LNCaP clone FGC (cell line): ENCODE data around the gene TPMT.

ENCODE experiments used
- DNase-seq: peaks from one replicate; pipeline ENCODE4 v3.0.0-alpha.2; 2011; ENCODE audit warnings: low read depth
- H3K4me3 ChIP-seq: 2 replicates; pipeline ENCODE4 v1.5.1; 2011; ENCODE audit warnings: mild to moderate bottlenecking, low read depth, low read length, control low read depth
- TF ChIP-seq, protein P1 (sequence below): IDR thresholded peaks from 2 replicates; pipeline ENCODE4 v1.5.1; 2012; ENCODE audit warnings: mild to moderate bottlenecking; ENCODE audit not compliant: control insufficient read depth, insufficient read depth; ENCODE audit errors: extremely low read depth

TPMT gene

DNA sequence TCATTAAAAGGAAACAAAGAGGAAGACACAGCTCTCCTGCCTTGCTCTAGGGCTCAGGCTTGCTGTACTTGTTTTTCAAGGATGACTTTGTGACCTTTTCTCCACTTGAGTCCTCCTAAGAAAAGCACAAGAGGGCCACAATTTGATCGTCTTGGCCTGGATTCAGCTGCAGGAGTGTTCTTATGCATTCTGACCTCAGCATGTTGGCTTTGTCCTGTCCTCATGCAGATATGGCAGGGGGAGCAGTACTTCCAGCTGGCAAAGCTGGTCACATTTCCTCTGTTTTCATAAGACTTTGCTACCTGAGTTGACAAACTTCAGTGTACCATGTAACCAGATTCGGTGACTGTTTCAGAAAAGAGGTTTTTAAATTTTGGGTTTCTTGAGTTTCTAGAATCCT lies 31.2 kb upstream of the TPMT start:
- no peak overlapping the region for H3K4me3 ChIP-seq
- TF ChIP-seq, protein P1, sequence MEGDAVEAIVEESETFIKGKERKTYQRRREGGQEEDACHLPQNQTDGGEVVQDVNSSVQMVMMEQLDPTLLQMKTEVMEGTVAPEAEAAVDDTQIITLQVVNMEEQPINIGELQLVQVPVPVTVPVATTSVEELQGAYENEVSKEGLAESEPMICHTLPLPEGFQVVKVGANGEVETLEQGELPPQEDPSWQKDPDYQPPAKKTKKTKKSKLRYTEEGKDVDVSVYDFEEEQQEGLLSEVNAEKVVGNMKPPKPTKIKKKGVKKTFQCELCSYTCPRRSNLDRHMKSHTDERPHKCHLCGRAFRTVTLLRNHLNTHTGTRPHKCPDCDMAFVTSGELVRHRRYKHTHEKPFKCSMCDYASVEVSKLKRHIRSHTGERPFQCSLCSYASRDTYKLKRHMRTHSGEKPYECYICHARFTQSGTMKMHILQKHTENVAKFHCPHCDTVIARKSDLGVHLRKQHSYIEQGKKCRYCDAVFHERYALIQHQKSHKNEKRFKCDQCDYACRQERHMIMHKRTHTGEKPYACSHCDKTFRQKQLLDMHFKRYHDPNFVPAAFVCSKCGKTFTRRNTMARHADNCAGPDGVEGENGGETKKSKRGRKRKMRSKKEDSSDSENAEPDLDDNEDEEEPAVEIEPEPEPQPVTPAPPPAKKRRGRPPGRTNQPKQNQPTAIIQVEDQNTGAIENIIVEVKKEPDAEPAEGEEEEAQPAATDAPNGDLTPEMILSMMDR: no peak
- DNase-seq: peak; percentile 51

- TF ChIP-seq, protein P1: no peak
- no peak for DNase-seq
- H3K4me3 ChIP-seq: no peak overlapping the region
Measured at GRCh38 chr6:18185624-18186023, 30.7 kb upstream of the TPMT start.

DNA sequence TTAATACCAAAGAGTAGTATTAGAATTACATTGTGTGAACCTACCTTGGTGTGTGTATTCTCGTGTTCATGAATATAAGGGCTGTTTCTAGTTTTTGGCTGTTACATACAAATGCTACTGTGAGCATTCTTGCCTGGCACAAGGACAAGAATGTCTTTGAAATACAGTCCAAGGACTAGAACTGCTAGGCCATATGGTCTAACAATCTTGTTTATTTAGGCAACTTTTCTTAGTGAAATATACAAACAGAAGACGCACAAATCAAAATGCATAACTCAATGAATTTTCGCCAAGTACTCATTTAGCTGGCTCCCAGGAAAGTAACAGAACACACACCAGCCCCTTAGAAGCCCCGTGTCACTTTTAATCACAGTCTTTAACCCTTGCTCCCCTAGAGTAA lies 28.9 kb upstream of the TPMT start:
- TF ChIP-seq, protein P1: no peak

DNA sequence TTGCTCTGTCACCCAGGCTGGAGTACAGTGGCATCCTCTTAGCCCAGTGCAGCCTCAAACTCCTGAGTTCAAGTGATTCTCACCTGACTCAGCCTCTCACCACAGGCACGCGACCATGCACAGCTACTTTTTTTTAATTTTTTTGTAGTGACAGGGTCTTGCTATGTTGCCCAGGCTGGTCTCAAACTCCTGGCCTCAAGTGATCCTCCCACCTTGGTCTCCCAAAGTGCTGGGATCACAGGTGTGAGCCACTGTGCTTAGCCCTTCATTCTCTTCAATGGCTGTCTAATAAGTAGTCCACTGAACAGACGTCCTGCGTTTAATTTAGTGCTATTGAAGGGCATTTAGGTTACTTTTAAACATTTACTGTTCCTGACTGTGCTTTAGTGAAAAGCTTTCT lies 27.7 kb upstream of the TPMT start:
- no peak overlapping the region for H3K4me3 ChIP-seq
- TF ChIP-seq, protein P1: no peak
- DNase-seq: no peak

More for the DNA sequence above, 28.9 kb upstream of the TPMT start:
- no peak overlapping the region for H3K4me3 ChIP-seq
- peak; percentile 26 for DNase-seq

- DNase-seq: no peak
- no peak overlapping the region for H3K4me3 ChIP-seq
- TF ChIP-seq, protein P1: no peak
Measured at GRCh38 chr6:18179770-18180356, 25.0 kb upstream of the TPMT start.

GRCh38 chr6:18178960-18179615 lies 24.2 kb upstream of the TPMT start:
- no peak overlapping the region for H3K4me3 ChIP-seq
- TF ChIP-seq, protein P1: no peak
- DNase-seq: no peak
